Subcutaneous abdominal adipose tissue (tissue), 5 donors: Measurements from ENCODE around the gene KIAA1958.

Experiments
- H3K27ac ChIP-seq: one replicate; pipeline ENCODE4 v1.7.0; 2013; ENCODE audit warnings: low read depth, mild to moderate bottlenecking, inconsistent platforms, low read length, moderate library complexity
- H3K27me3 ChIP-seq, 5 donors: one replicate each; pipeline ENCODE4 v1.7.0; 2013; ENCODE audit warnings: low read length in 5 of 5, inconsistent platforms in 1 of 5; ENCODE audit not compliant: control insufficient read depth in 5 of 5, insufficient read depth in 4 of 5
- H3K36me3 ChIP-seq, 5 donors: one replicate each; pipeline ENCODE4 v1.7.0; 2013; ENCODE audit warnings: low read length in 5 of 5; ENCODE audit not compliant: control insufficient read depth in 5 of 5, insufficient read depth in 5 of 5
- H3K4me1 ChIP-seq, 5 donors: one replicate each; pipeline ENCODE4 v1.7.0; 2013; ENCODE audit warnings: low read length in 5 of 5, mild to moderate bottlenecking in 3 of 5, moderate library complexity in 1 of 5; ENCODE audit not compliant: control insufficient read depth in 5 of 5, insufficient read depth in 5 of 5
- H3K4me3 ChIP-seq, 5 donors: one replicate each; pipeline ENCODE4 v1.7.0; 2013; ENCODE audit warnings: low read length in 5 of 5, low read depth in 1 of 5
- H3K9ac ChIP-seq, 5 donors: one replicate each; pipeline ENCODE4 v1.7.0; 2013; ENCODE audit warnings: low read length in 5 of 5, mild to moderate bottlenecking in 4 of 5, moderate library complexity in 3 of 5
- H3K9me3 ChIP-seq, 5 donors: one replicate each; pipeline ENCODE4 v1.7.0; 2013; ENCODE audit warnings: low read length in 5 of 5; ENCODE audit not compliant: control insufficient read depth in 5 of 5
- donor health status: healthy.
- donor health status: healthy.
- donor health status: healthy.
- donor health status: healthy.
- donor health status: healthy.

The KIAA1958 gene

GRCh38 chr9:112608851-112609250, 122.2 kb downstream of the KIAA1958 start:
- Histone ChIP-seq H3K9me3 (no peaks in the 10 kb centered on the region), H3K27ac (no peak overlapping the region), H3K4me3 (no peak overlapping the region), H3K9ac (no peak overlapping the region), H3K27me3 (no peaks in the 10 kb centered on the region), H3K4me1 (no peaks in the 10 kb centered on the region), H3K36me3 (no peaks in the 10 kb centered on the region)

- Histone ChIP-seq H3K36me3 (peaks cover 0 to 5% (median 0%) of the 10 kb centered on the region in 5 donors), H3K27ac (no peak overlapping the region), H3K9ac (no peak overlapping the region), H3K9me3 (no peaks in the 10 kb centered on the region), H3K4me3 (no peak overlapping the region), H3K4me1 (peaks cover 0 to 17% (median 10%) of the 10 kb centered on the region in 5 donors), H3K27me3 (no peaks in the 10 kb centered on the region)
Observed at GRCh38 chr9:112615584-112616266, 129.1 kb downstream of the KIAA1958 start.

- Histone ChIP-seq H3K4me3 (no peak overlapping the region), H3K27me3 (no peaks in the 10 kb centered on the region), H3K4me1 (peaks cover 0 to 26% (median 10%) of the 10 kb centered on the region in 5 donors)
Observed at GRCh38 chr9:112617371-112617770, 130.7 kb downstream of the KIAA1958 start.

GRCh38 chr9:112618385-112619009, 131.9 kb downstream of the KIAA1958 start:
- Histone ChIP-seq H3K9me3 (no peaks in the 10 kb centered on the region), H3K9ac (no peak overlapping the region), H3K4me1 (peaks cover 0 to 26% (median 10%) of the 10 kb centered on the region in 5 donors), H3K4me3 (no peak overlapping the region), H3K36me3 (peaks cover 0 to 5% (median 0%) of the 10 kb centered on the region in 5 donors), H3K27ac (no peak overlapping the region), H3K27me3 (no peaks in the 10 kb centered on the region)

More at GRCh38 chr9:112617371-112617770, 130.7 kb downstream of the KIAA1958 start:
- Histone ChIP-seq H3K36me3 (peaks cover 0 to 5% (median 0%) of the 10 kb centered on the region in 5 donors), H3K9ac (no peak overlapping the region), H3K27ac (no peak overlapping the region), H3K9me3 (no peaks in the 10 kb centered on the region)

GRCh38 chr9:112620388-112620787, 133.8 kb downstream of the KIAA1958 start:
- H3K4me1 ChIP-seq = peaks cover 0 to 26% (median 10%) of the 10 kb centered on the region in 5 donors

GRCh38 chr9:112621018-112621655, 134.5 kb downstream of the KIAA1958 start:
- H3K27ac ChIP-seq = no peak overlapping the region

More at GRCh38 chr9:112620388-112620787, 133.8 kb downstream of the KIAA1958 start:
- H3K4me3 ChIP-seq = peak overlapping the region in 3 of 5 donors; percentile 15 to 18 (median 17)
- H3K27me3 ChIP-seq = no peaks in the 10 kb centered on the region
- H3K9me3 ChIP-seq = no peaks in the 10 kb centered on the region
- H3K27ac ChIP-seq = peak overlapping the region; percentile 58
- peaks cover 0 to 5% (median 0%) of the 10 kb centered on the region in 5 donors for H3K36me3 ChIP-seq
- peak overlapping the region in 1 of 5 donors; percentile 21 for H3K9ac ChIP-seq

GRCh38 chr9:112623198-112623597, 136.6 kb downstream of the KIAA1958 start:
- no peaks in the 10 kb centered on the region for H3K27me3 ChIP-seq
- no peak overlapping the region for H3K27ac ChIP-seq
- H3K9ac ChIP-seq = no peak overlapping the region
- peaks cover 0 to 31% (median 10%) of the 10 kb centered on the region in 5 donors for H3K4me1 ChIP-seq
- peaks cover 0 to 3% (median 0%) of the 10 kb centered on the region in 5 donors for H3K36me3 ChIP-seq
- no peak overlapping the region for H3K4me3 ChIP-seq
- no peaks in the 10 kb centered on the region for H3K9me3 ChIP-seq

More at GRCh38 chr9:112621018-112621655, 134.5 kb downstream of the KIAA1958 start:
- Histone ChIP-seq H3K9ac (peak overlapping the region in 1 of 5 donors; percentile 3), H3K27me3 (no peaks in the 10 kb centered on the region), H3K36me3 (peaks cover 0 to 5% (median 0%) of the 10 kb centered on the region in 5 donors), H3K4me3 (no peak overlapping the region), H3K4me1 (peaks cover 0 to 26% (median 10%) of the 10 kb centered on the region in 5 donors), H3K9me3 (no peaks in the 10 kb centered on the region)

GRCh38 chr9:112624711-112625707, 138.4 kb downstream of the KIAA1958 start:
- Histone ChIP-seq H3K27ac (no peak overlapping the region), H3K27me3 (no peaks in the 10 kb centered on the region), H3K4me1 (peaks cover 0 to 29% (median 6%) of the 10 kb centered on the region in 5 donors), H3K9ac (no peak overlapping the region), H3K9me3 (no peaks in the 10 kb centered on the region), H3K4me3 (no peak overlapping the region), H3K36me3 (no peaks in the 10 kb centered on the region)
